DMS53 (cell line): ENCODE measurements around the gene CAMKK1.
"Not testable (repeated sequence)": the region's sequence is repeated elsewhere in the genome, so short reads cannot be mapped to it uniquely, and the experiment has no call there.

ENCODE experiments used
- DNase-seq: peaks from one replicate; lab custom pipeline; 2025; lab: John Stamatoyannopoulos, UW

CAMKK1 gene

GRCh38 chr17:3845621-3846436 lies 47.0 kb downstream of the CAMKK1 start, which contains the start of gene NCBP3:
TSS of gene NCBP3 (minus strand) at chr17:3846246. CDS start at chr17:3846223, 23 bp downstream.
- DNase-seq, result peak; percentile 94

GRCh38 chr17:3845291-3845620 lies 47.6 kb downstream of the CAMKK1 start:
- DNase-seq, result peak; percentile 38

- not testable (repeated sequence) for DNase-seq
Observed at GRCh38 chr17:3844556-3844955, 48.3 kb downstream of the CAMKK1 start.

- DNase-seq, result peak; percentile 72
Observed at GRCh38 chr17:3843935-3844516, 48.8 kb downstream of the CAMKK1 start.

GRCh38 chr17:3838206-3838605 lies 54.6 kb downstream of the CAMKK1 start:
- peak; percentile 91 for DNase-seq

GRCh38 chr17:3836551-3836950 lies 56.3 kb downstream of the CAMKK1 start:
- no peak for DNase-seq

GRCh38 chr17:3835410-3836229 lies 57.2 kb downstream of the CAMKK1 start:
- DNase-seq, result no peak

GRCh38 chr17:3834811-3835210 lies 58.0 kb downstream of the CAMKK1 start:
- DNase-seq, result no peak

- no peak for DNase-seq
Observed at GRCh38 chr17:3828852-3829232, 64.0 kb downstream of the CAMKK1 start.

GRCh38 chr17:3828151-3828851 lies 64.6 kb downstream of the CAMKK1 start:
- no peak for DNase-seq

GRCh38 chr17:3827124-3827773 lies 65.6 kb downstream of the CAMKK1 start:
- DNase-seq, result peak; percentile 79

GRCh38 chr17:3826191-3826590 lies 66.7 kb downstream of the CAMKK1 start:
- no peak for DNase-seq

GRCh38 chr17:3821101-3821500 lies 71.8 kb downstream of the CAMKK1 start:
- no peak for DNase-seq

- peak; percentile 52 for DNase-seq
Observed at GRCh38 chr17:3818786-3819185, 74.1 kb downstream of the CAMKK1 start.

- DNase-seq, result no peak
Observed at GRCh38 chr17:3817851-3818605, 74.8 kb downstream of the CAMKK1 start.

- no peak for DNase-seq
Observed at GRCh38 chr17:3815925-3816324, 76.9 kb downstream of the CAMKK1 start.

- no peak for DNase-seq
Observed at GRCh38 chr17:3815122-3815521, 77.7 kb downstream of the CAMKK1 start.

GRCh38 chr17:3814361-3814760 lies 78.5 kb downstream of the CAMKK1 start:
- no peak for DNase-seq

GRCh38 chr17:3813171-3813570 lies 79.7 kb downstream of the CAMKK1 start:
- no peak for DNase-seq

GRCh38 chr17:3812771-3813170 lies 80.1 kb downstream of the CAMKK1 start:
- no peak for DNase-seq

GRCh38 chr17:3812284-3812683 lies 80.6 kb downstream of the CAMKK1 start:
- no peak for DNase-seq
